ENCODE data around the gene C1QL3. TPM values are rescaled to one million over a fixed set of nuclear protein-coding genes. Genes with fewer than 3 reads are reported as not detected.

Gene C1QL3
- not detected for total RNA-seq

DNA sequence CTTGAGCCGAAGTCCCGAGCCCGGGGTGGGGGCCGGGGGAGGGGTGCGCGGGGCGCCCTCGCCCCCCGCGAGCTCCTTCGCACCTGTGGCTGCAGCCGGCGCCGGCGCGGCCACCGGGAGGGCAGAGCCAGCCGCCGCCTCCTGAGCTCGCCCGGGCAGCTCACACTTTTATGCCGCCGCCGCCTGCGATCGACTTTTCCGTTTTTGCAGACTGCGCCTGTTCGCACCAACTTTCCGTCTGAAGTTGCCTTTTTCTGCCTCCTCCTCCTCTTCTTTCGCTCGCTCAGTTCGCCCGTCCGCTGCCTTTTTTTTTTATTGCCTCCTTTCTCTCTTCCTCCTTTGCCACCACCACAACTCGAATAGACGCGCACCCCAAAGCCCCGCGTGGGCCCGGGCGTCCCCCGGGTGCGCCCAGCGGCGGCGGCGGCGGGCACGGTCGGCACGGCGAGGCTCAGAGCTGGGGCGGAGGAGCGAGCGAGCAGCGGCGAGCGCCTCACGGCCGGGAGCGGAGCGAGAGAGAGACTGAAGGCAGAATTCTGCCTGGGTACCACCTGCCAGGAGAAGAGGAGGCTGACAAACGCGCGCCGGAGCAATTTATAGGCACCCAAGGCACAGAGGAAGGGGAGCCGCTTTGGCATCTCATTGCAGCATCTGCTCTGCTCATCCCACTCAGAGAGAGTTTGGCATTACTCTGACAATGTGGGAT is at the start of gene C1QL3:
Gene C1QL3 (minus strand): TSS at position 569 of the 706 bp plus-strand sequence. CDS start 814 bp downstream, outside the sequence.
- Histone ChIP-seq H3K9me3 (no peaks in the 10 kb centered on the region), H3K36me3 (no peaks in the 10 kb centered on the region), H3K4me1 (peaks cover 0 to 28% (median 15%) of the 10 kb centered on the region in 4 donors), H3K27ac (no peak within 1 kb of the TSS), H3K27me3 (peaks cover 0 to 48% of the 10 kb centered on the region in 2 donors), H3K4me3 (peak within 1 kb of the TSS; percentile 33 to 58 (median 36))
- 2 to 3% methylated on average over 47 to 49 of the region's 68 CpGs for WGBS, 2 donors
- TF ChIP-seq, protein P1, sequence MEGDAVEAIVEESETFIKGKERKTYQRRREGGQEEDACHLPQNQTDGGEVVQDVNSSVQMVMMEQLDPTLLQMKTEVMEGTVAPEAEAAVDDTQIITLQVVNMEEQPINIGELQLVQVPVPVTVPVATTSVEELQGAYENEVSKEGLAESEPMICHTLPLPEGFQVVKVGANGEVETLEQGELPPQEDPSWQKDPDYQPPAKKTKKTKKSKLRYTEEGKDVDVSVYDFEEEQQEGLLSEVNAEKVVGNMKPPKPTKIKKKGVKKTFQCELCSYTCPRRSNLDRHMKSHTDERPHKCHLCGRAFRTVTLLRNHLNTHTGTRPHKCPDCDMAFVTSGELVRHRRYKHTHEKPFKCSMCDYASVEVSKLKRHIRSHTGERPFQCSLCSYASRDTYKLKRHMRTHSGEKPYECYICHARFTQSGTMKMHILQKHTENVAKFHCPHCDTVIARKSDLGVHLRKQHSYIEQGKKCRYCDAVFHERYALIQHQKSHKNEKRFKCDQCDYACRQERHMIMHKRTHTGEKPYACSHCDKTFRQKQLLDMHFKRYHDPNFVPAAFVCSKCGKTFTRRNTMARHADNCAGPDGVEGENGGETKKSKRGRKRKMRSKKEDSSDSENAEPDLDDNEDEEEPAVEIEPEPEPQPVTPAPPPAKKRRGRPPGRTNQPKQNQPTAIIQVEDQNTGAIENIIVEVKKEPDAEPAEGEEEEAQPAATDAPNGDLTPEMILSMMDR (IDR thresholded peaks at IDR 0.05) = no peak
- TF ChIP-seq EP300 (IDR thresholded peaks at IDR 0.05) (no peak), POLR2A (IDR thresholded peaks at IDR 0.05) (no peak)
- DNase-seq (ENCODE audit: low spot score in 2 of 2) = no peak

DNA sequence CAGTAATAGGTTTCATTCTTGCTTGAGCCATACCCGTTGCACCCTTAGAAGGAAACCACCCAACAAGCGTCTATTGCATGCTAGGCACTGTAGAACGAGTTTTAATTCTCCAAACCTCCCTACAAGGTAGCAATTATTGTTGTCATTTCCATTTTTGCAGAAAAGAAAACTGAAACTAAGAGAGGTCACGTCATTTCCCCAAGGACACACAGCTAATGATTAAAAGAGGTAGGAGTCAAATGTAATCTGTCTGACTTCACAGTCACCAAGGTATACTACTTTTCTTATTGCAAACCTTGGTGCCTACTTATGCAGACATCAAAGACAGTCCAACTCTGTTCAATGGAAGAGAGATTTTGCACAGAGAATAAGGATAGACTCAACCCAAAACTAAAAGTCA is 49.1 kb upstream of the C1QL3 start:
- TF ChIP-seq POLR2A (IDR thresholded peaks at IDR 0.05) (no peak), EP300 (IDR thresholded peaks at IDR 0.05) (no peak)
- TF ChIP-seq, protein P1 (IDR thresholded peaks at IDR 0.05) = no peak
- Histone ChIP-seq H3K4me3 (no peak overlapping the region), H3K36me3 (no peaks in the 10 kb centered on the region), H3K27ac (no peak overlapping the region), H3K27me3 (no peaks in the 10 kb centered on the region), H3K4me1 (no peaks in the 10 kb centered on the region), H3K9me3 (no peaks in the 10 kb centered on the region)
- no peak for DNase-seq (ENCODE audit: low spot score in 2 of 2)
- WGBS, 2 donors = 82 to 83% methylated on average over 4 of the region's 4 CpGs

DNA sequence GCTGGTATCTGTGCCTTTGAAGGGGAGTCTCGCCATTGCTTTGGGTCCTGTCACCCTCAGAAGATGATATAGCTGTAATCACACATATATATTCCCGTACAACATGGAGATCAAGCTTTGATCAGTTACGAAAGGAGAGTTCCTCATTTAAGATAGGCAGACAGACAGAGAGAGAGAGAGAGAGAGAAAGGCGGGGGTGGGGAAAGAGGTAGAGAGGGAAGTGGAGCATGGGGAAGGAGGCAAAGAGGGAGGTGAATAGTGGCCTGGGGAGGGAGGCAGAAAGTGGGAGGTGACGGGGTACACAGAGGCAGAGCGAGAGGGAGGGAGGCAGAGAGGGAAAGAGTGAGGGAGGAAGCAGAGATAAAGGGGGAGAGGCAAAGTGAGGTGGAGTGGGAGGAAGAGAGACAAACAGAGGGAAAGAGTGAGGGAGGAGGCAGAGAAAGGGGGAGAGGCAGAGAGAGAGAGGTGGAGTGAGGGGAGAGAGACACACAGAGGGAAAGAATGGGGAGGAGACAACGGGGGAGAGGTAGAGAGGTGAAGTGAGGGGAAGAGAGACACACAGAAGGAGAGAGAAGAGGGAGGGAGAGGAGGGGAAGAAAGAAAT is 44.6 kb upstream of the C1QL3 start:
- WGBS, 2 donors = 60 to 63% methylated on average over 7 of the region's 7 CpGs
- Histone ChIP-seq H3K4me3 (no peak overlapping the region), H3K36me3 (no peaks in the 10 kb centered on the region), H3K4me1 (no peaks in the 10 kb centered on the region), H3K27me3 (no peaks in the 10 kb centered on the region), H3K9me3 (no peaks in the 10 kb centered on the region), H3K27ac (no peak overlapping the region)
- TF ChIP-seq POLR2A (IDR thresholded peaks at IDR 0.05) (no peak), EP300 (IDR thresholded peaks at IDR 0.05) (no peak)
- TF ChIP-seq, protein P1 (IDR thresholded peaks at IDR 0.05) = no peak
- no peak for DNase-seq (ENCODE audit: low spot score in 2 of 2)

DNA sequence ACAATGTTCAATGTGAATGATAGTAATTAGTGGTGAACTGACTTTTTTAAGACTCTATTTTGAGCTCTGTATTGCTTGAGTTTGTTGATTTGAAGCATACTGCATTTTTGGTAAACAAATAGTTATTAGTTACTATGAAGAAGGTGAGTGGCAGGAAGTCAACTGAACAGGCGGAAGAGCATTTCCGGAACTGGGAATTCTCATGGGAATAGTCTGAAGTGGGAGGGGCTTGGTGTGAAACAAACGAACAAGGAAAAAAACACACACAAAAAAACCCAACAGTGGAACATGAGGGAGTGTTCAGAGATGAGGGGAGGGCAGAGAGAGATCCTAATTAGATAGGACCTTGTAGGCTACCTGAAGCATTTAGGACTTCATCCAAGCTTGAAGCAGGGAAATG is 43.9 kb upstream of the C1QL3 start:
- no peak overlapping the region for H3K27ac ChIP-seq
- H3K36me3 ChIP-seq = no peaks in the 10 kb centered on the region
- H3K4me3 ChIP-seq = no peak overlapping the region
- TF ChIP-seq EP300 (IDR thresholded peaks at IDR 0.05) (no peak), POLR2A (IDR thresholded peaks at IDR 0.05) (no peak)
- TF ChIP-seq, protein P1 (IDR thresholded peaks at IDR 0.05) = no peak
- no peak for DNase-seq (ENCODE audit: low spot score in 2 of 2)
- no peaks in the 10 kb centered on the region for H3K9me3 ChIP-seq
- no peaks in the 10 kb centered on the region for H3K4me1 ChIP-seq
- 31 to 32% methylated on average over 3 of the region's 3 CpGs for WGBS, 2 donors
- no peaks in the 10 kb centered on the region for H3K27me3 ChIP-seq

DNA sequence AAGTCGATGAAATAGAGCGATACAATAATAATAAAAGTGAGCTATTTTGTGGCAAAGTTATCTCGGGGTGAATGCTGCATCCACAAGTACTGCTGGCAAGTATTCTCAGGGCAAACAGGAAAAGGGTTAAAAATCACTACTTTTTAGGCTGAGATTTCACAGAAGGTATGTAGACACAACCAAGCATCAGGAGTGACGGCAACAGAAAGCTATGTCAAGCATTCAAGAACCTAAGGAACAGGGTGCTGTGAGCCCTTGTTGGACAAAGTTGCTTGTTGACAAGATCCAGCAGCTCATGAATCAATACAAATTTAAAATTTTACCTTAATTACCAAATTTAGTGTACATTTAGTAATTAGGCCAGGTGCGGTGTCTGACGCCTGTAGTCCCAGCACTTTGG is 41.2 kb upstream of the C1QL3 start:
- Histone ChIP-seq H3K36me3 (no peaks in the 10 kb centered on the region), H3K4me3 (no peak overlapping the region), H3K4me1 (no peaks in the 10 kb centered on the region), H3K27me3 (no peaks in the 10 kb centered on the region), H3K9me3 (peaks cover 0 to 9% (median 0%) of the 10 kb centered on the region in 4 donors), H3K27ac (no peak overlapping the region)
- WGBS, 2 donors = 82 to 92% methylated on average over 6 of the region's 6 CpGs
- TF ChIP-seq EP300 (IDR thresholded peaks at IDR 0.05) = no peak
- TF ChIP-seq POLR2A (IDR thresholded peaks at IDR 0.05) = no peak
- TF ChIP-seq, protein P1 (IDR thresholded peaks at IDR 0.05) = no peak
- DNase-seq (ENCODE audit: low spot score in 2 of 2) = no peak

Measured in tibial nerve (tissue), 4 donors.